H1 (cell line): ENCODE measurements around the gene DOCK11.

Experiments used
- CHD2 ChIP-seq: IDR thresholded peaks from 2 replicates; pipeline ENCODE4 v1.6.1; 2012; ENCODE audit warnings: low read length, improper control_type of control experiment
- HDAC2 ChIP-seq, 2 experiments: fragments of 300-600 bp in 1 of 2; sonication (generic) in 1 of 2; IDR thresholded peaks; 2 replicates each; pipeline ENCODE4 v1.6.1; 2011 to 2012; ENCODE audit warnings: low read depth in 2 of 2, low read length in 2 of 2, mild to moderate bottlenecking in 2 of 2, moderate library complexity in 2 of 2, borderline replicate concordance in 1 of 2, inconsistent platforms in 1 of 2
- KDM1A ChIP-seq: fragments of 200-600, 300-600 bp; sonication (generic); IDR thresholded peaks from 2 replicates; pipeline ENCODE4 v1.7.1; 2016; ENCODE audit warnings: mild to moderate bottlenecking, low read length, borderline replicate concordance
- POLR2A ChIP-seq, 2 experiments: IDR thresholded peaks; 1 replicate in 1 of 2; 2 replicates in 1 of 2; pipeline ENCODE4 v1.6.1; 2011; ENCODE audit warnings: low read depth in 2 of 2, low read length in 2 of 2, mild to moderate bottlenecking in 2 of 2; ENCODE audit errors: control extremely low read depth in 1 of 2
- SRF ChIP-seq: IDR thresholded peaks from 2 replicates; pipeline ENCODE4 v1.6.1; 2011; ENCODE audit warnings: mild to moderate bottlenecking, low read depth, low read length, moderate library complexity
- TEAD4 ChIP-seq: IDR thresholded peaks from 2 replicates; pipeline ENCODE4 v1.6.1; 2012; ENCODE audit warnings: low read depth, low read length, inconsistent platforms, mixed read lengths
- TF ChIP-seq, protein P1 (sequence below), 3 experiments: IDR thresholded peaks; 1 replicate in 2 of 3; 2 replicates in 1 of 3; pipeline versions ENCODE4 v1.5.1 to v1.6.1; 2011; ENCODE audit warnings: low read length in 3 of 3, mild to moderate bottlenecking in 3 of 3, inconsistent platforms in 2 of 3, low read depth in 1 of 3, moderate library complexity in 1 of 3; ENCODE audit not compliant: insufficient read depth in 1 of 3; ENCODE audit errors: control extremely low read depth in 1 of 3
- TF ChIP-seq, protein P2 (sequence below): IDR thresholded peaks from 2 replicates; pipeline ENCODE4 v1.6.1; 2011; ENCODE audit warnings: low read depth, mild to moderate bottlenecking, low read length; ENCODE audit not compliant: insufficient read depth

DNA sequence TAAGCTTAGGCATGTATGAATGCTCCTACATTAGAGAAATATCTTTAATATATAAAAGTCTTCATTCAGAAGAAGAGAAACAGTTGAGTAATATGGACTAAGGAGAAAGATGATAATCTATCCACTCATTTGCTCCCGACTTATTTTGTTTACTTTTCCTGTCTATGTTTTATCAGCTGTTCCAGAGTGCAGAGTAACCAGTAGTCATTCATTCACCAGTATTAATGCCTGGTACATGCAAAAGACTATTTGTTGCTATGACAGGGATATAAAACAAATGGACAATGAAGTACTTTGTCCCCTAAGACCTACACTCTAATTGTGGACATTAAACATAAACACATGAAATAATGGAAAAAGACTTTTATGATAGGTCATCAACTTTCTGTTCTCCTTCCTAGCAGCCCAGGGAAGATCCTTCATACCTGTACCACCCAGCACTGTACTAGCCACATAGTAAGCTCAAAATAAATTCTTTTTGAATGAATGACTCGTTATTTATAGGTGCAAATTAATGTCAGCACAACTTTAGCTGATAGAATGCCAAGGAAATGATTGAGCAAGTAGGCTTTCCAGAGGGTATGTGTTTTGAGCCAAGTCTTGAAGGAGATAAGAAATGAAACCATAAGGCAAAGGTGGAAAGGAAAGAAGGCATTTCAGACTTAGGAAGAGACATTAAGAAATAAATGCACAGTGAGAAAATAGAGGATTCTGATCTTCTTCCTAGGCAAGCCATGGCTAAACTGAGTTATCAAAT, 186.8 kb downstream of the DOCK11 start:
- no peak for TF ChIP-seq POLR2A (IDR thresholded peaks at IDR 0.05; ENCODE audit: control extremely low read depth in 1 of 2, low read depth in 2 of 2, low read length in 2 of 2)
- TF ChIP-seq, protein P1, sequence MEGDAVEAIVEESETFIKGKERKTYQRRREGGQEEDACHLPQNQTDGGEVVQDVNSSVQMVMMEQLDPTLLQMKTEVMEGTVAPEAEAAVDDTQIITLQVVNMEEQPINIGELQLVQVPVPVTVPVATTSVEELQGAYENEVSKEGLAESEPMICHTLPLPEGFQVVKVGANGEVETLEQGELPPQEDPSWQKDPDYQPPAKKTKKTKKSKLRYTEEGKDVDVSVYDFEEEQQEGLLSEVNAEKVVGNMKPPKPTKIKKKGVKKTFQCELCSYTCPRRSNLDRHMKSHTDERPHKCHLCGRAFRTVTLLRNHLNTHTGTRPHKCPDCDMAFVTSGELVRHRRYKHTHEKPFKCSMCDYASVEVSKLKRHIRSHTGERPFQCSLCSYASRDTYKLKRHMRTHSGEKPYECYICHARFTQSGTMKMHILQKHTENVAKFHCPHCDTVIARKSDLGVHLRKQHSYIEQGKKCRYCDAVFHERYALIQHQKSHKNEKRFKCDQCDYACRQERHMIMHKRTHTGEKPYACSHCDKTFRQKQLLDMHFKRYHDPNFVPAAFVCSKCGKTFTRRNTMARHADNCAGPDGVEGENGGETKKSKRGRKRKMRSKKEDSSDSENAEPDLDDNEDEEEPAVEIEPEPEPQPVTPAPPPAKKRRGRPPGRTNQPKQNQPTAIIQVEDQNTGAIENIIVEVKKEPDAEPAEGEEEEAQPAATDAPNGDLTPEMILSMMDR (IDR thresholded peaks at IDR 0.05; ENCODE audit: control extremely low read depth in 1 of 3, insufficient read depth in 1 of 3, low read depth in 1 of 3, low read length in 3 of 3) = no peak
- TF ChIP-seq SRF = no peak
- no peak for TF ChIP-seq KDM1A
- no peak for TF ChIP-seq TEAD4
- TF ChIP-seq HDAC2 (IDR thresholded peaks at IDR 0.05; ENCODE audit: borderline replicate concordance in 1 of 2, low read depth in 2 of 2, low read length in 2 of 2) = no peak
- no peak for TF ChIP-seq CHD2
- TF ChIP-seq, protein P2, sequence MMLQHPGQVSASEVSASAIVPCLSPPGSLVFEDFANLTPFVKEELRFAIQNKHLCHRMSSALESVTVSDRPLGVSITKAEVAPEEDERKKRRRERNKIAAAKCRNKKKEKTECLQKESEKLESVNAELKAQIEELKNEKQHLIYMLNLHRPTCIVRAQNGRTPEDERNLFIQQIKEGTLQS = no peak
